OCI-LY7 (cell line): ENCODE measurements around the gene TTC23L.

Source experiments
- CTCF ChIP-seq: fragments of 200-600 bp; sonication (generic); conservative IDR thresholded peaks from 2 replicates; pipeline ENCODE4 v1.5.1; 2014; ENCODE audit warnings: mild to moderate bottlenecking, antibody characterized with exemption, low read length, moderate library complexity, mixed read lengths
- EZH2phosphoT487 ChIP-seq: fragments of 200-600 bp; sonication (generic); IDR thresholded peaks from 2 replicates; pipeline ENCODE4 v1.6.1; 2018; ENCODE audit warnings: low read depth, borderline replicate concordance, mild to moderate bottlenecking, mixed run types, antibody characterized with exemption, low read length, moderate library complexity, mixed read lengths

- TF ChIP-seq CTCF (no peak), EZH2phosphoT487 (no peak)
These were observed 87.4 kb downstream of the TTC23L start for GRCh38 chr5:34926318-34926888.
